Skeletal muscle satellite cell (primary cell): ENCODE measurements around the gene CMIP.

Source experiments
- H3K27me3 ChIP-seq: 2 replicates; pipeline ENCODE4 v1.7.0; 2013; ENCODE audit warnings: low read length; ENCODE audit not compliant: control insufficient read depth, insufficient read depth
- H3K36me3 ChIP-seq: 2 replicates; pipeline ENCODE4 v1.7.0; 2013; ENCODE audit warnings: mild to moderate bottlenecking, control low read depth, low read length; ENCODE audit not compliant: insufficient read depth
- H3K4me1 ChIP-seq: 2 replicates; pipeline ENCODE4 v1.7.0; 2013; ENCODE audit warnings: low read length; ENCODE audit not compliant: control insufficient read depth, insufficient read depth
- H3K4me2 ChIP-seq: 2 replicates; pipeline ENCODE4 v1.7.0; 2013; ENCODE audit warnings: mild to moderate bottlenecking, low read length
- H3K4me3 ChIP-seq: 2 replicates; pipeline ENCODE4 v1.7.0; 2013; ENCODE audit warnings: low read length
- H3K9ac ChIP-seq: 2 replicates; pipeline ENCODE4 v1.7.0; 2013; ENCODE audit warnings: mild to moderate bottlenecking, low read depth, low read length, moderate library complexity
- H3K9me3 ChIP-seq: replicated peaks from 2 replicates; pipeline ENCODE4 v1.7.0; 2013; ENCODE audit warnings: mild to moderate bottlenecking, control low read depth, low read length

CMIP gene

DNA sequence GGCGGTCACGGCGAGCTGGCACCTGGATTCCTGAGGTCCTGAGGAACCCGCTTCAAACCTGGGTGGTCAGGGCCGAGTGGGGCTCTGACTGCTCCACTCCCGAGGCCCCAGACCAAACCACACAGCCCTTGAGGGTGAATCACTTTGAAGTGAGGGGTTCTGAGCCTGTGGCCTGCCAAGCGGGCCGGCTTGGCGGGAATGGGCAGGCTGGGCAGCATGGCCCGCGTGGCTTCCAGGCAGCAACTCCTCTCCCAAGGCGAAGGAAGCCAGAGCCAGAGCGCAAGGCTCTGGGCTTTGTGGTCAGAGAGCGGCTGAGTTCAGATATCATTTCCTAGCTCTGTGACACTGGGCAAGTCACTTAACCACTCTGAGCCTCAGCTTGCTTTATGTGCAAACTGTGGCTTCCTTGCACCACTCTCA lies 42.7 kb downstream of the CMIP start:
- Histone ChIP-seq H3K27me3 (no peaks in the 10 kb centered on the region), H3K36me3 (no peaks in the 10 kb centered on the region), H3K4me1 (peaks cover 22% of the 10 kb centered on the region), H3K9me3 (no peaks in the 10 kb centered on the region), H3K4me2 (no peak overlapping the region), H3K4me3 (no peak overlapping the region), H3K9ac (no peak overlapping the region)

DNA sequence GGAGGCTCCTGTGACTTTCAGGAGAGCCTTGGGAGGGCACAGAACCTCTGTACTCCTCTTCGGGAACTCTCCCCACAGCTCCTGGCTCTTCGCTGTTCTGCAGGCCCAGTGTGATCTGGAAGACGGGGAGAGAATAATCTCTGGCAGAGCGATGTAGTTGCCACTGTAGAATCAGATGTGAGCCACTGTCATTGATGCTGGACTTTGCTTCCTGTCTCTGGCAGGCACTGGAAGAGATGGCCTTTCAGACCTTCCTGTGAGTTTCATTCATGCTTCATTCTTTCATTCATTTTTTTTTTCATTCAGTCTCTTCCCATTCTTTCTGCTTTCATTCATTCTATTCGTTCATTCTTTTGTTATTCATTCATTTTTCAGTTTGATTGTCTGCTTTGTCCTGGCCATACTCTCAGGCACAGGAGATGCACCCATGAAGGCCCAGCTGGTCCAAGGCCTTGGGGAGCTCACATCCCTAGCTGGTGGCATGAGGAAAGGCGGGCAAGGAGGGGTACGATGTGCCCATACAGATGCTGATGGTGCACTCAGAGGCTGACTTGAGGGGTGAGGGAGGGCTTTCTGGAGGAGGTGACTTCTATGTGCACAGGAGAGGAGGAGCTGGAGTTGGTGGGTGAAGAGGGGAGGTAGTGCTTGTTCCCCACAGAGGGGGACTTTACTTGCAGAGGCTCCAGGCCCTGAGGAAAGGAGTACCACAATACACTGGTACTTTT lies 44.2 kb downstream of the CMIP start:
- Histone ChIP-seq H3K4me1 (peaks cover 22% of the 10 kb centered on the region), H3K4me2 (no peak overlapping the region), H3K27me3 (no peaks in the 10 kb centered on the region), H3K36me3 (no peaks in the 10 kb centered on the region), H3K9me3 (no peaks in the 10 kb centered on the region), H3K4me3 (no peak overlapping the region), H3K9ac (no peak overlapping the region)

DNA sequence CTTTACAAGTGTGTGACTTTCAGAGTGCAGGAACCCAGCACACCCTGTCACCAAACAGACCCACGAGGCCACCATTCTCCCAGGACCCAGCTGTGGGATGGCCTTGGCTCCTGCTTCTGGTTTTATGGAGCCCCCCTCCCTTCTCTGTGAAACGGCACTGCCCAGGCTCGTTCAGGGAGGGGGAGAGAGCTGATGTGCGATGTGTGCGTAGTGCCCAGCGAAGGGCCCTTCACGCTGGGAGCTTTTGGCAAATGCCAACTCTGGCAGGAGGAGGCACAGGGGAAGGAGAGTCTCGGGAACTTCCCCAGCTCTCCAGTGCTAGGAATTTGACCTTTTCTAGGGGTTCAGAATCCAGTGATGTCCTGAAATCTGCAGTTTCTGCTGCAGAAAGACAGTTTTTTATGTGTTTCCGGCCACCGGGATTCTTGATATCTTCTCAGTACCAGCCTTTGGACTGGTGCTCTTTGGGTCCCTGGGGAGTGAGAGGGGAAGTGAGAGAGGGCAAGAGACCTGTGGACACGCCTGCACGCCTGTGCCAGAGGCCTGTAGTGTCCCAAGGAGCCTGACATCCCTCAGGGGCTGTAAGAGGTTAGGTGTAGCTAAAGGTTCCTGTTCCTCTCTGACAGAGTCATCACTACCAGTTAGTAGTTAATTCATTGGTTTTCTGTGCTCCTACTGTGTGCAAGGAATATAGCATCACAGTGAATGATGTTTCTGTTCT lies 45.1 kb downstream of the CMIP start:
- H3K36me3 ChIP-seq: no peaks in the 10 kb centered on the region
- no peak overlapping the region for H3K4me3 ChIP-seq
- H3K27me3 ChIP-seq: no peaks in the 10 kb centered on the region
- peaks cover 26% of the 10 kb centered on the region for H3K4me1 ChIP-seq
- no peaks in the 10 kb centered on the region for H3K9me3 ChIP-seq
- no peak overlapping the region for H3K9ac ChIP-seq
- H3K4me2 ChIP-seq: no peak overlapping the region

DNA sequence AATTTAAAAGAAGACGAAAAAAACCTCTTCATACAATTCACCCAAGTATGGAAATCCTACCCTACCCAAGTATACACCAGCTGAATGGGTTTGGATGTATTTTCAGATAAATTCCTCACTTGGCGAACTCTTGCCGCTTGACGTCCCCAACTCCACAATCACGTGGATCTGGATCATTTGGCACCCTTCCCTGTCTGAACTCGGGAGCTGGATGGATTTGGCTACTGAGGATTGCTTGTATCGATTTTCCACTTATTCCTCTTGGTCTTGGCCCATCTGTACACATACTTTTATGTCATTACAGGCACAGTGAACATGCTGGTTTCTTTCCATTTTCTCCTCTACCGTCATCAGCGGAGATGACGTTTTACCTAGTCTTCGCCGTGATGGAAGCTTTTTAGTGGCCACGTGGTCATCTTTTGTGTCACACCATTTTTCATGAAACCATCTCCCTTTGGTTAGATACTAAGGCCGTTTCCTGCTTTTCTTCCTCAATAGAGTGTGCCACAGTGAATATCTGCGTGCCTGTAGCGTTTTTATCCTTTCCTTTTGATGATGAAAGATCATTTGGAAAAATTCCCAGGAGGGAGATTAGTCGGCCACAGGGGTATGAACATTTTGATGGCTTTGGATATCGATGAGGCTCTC lies 47.1 kb downstream of the CMIP start:
- Histone ChIP-seq H3K4me3 (no peak overlapping the region), H3K4me1 (peaks cover 19% of the 10 kb centered on the region), H3K36me3 (no peaks in the 10 kb centered on the region), H3K27me3 (no peaks in the 10 kb centered on the region), H3K9ac (no peak overlapping the region), H3K9me3 (no peaks in the 10 kb centered on the region), H3K4me2 (no peak overlapping the region)

DNA sequence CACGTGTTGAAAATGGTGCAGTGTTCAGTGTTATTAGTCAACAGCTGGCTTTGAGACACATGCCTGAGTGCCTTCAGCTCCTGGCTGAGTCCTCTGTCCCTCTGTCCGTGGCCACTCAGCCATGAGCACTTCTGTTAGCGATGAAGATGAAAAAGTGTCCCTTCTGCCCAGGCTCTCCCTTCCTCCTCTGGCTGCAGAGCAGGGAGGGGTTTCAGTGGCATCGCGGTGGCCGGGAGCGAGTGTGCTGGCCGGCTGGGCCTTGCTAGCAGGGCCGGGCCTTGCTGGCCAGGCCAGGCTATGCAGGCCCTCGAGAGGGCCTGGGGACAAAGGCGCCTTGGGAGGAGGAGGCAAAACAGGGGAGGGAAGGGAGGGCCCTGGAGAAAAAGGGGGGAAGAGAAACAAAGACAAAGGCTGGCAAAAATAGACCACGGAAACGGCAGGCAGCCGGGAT lies 47.7 kb downstream of the CMIP start:
- H3K36me3 ChIP-seq: no peaks in the 10 kb centered on the region
- no peak overlapping the region for H3K4me3 ChIP-seq
- H3K4me2 ChIP-seq: no peak overlapping the region
- H3K9ac ChIP-seq: no peak overlapping the region
- H3K9me3 ChIP-seq: no peaks in the 10 kb centered on the region
- peaks cover 13% of the 10 kb centered on the region for H3K4me1 ChIP-seq
- H3K27me3 ChIP-seq: no peaks in the 10 kb centered on the region

DNA sequence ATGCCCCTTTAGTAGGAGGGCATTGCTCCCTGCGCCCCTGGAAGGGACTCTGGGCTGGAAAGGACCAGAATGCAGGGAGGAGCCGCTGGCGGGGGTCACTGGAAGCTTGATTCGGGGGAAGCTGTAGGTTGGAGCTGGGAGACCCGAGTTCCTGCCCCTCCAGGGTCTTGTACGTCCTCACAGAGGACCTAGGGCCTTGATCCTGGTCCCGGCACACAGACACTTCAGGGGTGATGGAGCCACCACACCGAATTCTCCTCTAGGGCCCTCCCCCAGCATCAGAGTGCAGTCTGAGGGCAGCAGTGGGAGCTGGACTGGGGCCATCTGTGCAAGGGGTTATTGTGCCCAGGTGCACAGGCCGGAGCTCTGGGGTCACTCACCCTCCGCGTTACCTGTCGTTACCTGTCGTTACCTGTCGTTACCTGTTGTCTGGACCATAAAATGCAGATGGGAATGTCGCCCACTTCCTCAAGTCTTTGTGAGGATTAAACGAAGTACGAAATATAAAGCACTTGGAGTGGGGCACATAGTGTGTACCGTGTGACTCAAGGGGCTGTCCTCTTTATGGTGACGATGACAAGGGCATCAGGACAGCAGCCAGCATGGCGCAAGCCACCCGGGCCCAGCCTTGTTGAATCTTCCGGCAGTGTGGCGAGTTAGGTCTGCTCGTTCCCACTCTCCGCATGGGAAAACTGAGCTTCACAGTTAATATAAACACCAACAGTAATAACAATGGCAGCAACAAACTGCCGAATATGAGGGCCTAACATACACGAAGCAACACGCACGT lies 48.6 kb downstream of the CMIP start:
- no peaks in the 10 kb centered on the region for H3K36me3 ChIP-seq
- H3K4me2 ChIP-seq: peak overlapping the region; percentile 10
- no peaks in the 10 kb centered on the region for H3K27me3 ChIP-seq
- H3K9ac ChIP-seq: no peak overlapping the region
- no peak overlapping the region for H3K4me3 ChIP-seq
- peaks cover 12% of the 10 kb centered on the region for H3K4me1 ChIP-seq
- no peaks in the 10 kb centered on the region for H3K9me3 ChIP-seq

DNA sequence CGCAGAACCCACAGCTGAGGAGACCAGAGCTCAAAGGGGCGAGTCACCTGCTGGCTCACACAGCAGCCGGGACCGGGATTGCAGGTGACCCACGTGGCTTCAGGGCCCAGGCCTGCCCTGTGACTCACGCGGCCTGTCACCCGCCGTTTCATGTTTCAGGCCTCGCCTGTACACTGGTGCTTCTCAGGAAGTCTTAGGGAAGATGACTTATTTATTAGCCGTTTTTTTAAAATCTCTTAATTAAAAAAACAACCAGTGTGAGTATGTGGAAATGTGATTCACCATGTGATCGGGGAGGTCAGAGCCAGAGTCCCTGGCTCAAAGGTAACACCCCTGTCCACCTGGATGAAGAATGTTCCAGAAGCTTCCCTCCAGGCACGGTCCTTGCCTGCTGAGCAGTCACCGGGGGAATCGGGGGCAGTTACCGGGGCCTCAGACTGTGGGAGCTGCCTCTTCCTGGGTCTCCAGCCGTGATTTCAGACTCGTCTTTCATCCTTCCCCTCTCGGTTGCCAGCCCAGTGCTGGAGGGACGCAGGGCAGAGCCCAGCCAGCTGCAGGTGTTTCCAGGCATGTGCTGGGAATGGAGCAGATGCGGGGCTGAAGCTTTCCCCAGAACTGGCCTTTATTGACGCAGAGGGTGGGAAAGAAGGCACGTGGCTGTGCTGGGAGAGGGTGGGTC lies 49.3 kb downstream of the CMIP start:
- no peaks in the 10 kb centered on the region for H3K27me3 ChIP-seq
- H3K4me1 ChIP-seq: peaks cover 12% of the 10 kb centered on the region
- H3K9me3 ChIP-seq: no peaks in the 10 kb centered on the region
- H3K4me3 ChIP-seq: no peak overlapping the region
- H3K36me3 ChIP-seq: no peaks in the 10 kb centered on the region
- no peak overlapping the region for H3K9ac ChIP-seq
- H3K4me2 ChIP-seq: peak overlapping the region; percentile 11

DNA sequence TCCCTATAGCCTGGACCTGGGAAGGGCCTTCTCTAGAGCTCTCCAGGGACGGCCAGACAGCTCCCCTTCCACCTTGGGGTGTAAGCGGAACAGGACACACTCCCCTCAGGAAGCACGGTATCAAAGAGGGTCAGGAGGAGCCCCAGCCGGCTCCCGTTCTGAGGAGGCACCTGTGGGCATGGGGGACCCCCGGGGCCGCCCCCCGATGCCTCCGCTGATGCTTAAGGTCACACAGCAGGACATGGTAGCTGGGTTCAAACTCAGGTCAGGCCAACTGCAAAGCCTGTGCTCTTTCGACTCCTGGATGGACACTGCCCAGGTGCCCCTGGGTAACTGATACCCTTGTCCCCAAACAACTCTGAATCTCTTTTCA lies 49.8 kb downstream of the CMIP start:
- no peak overlapping the region for H3K9ac ChIP-seq
- H3K4me2 ChIP-seq: no peak overlapping the region
- H3K4me1 ChIP-seq: peaks cover 12% of the 10 kb centered on the region
- no peaks in the 10 kb centered on the region for H3K27me3 ChIP-seq
- H3K4me3 ChIP-seq: no peak overlapping the region
- H3K36me3 ChIP-seq: no peaks in the 10 kb centered on the region
- H3K9me3 ChIP-seq: no peaks in the 10 kb centered on the region

DNA sequence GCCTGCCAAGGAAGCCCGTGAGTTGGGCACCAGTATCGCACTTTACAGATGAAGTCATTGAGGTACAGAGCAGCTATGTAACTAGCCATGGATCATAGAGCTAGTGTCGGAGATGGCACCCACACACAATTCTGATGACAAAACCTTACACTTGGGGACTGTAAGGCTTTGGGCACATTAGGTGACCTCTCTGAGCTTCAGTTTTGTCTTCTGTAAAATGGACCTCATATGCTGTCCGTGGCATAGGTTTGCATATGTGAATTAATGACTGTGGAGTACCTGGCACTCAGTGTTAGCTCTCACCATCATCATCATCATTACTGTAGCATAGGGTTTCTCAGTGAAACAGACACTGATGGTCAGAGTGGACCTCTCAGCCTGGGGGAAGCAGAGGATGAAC lies 50.3 kb downstream of the CMIP start:
- H3K27me3 ChIP-seq: no peaks in the 10 kb centered on the region
- H3K4me2 ChIP-seq: no peak overlapping the region
- H3K4me1 ChIP-seq: peaks cover 14% of the 10 kb centered on the region
- no peaks in the 10 kb centered on the region for H3K36me3 ChIP-seq
- H3K9me3 ChIP-seq: no peaks in the 10 kb centered on the region
- H3K9ac ChIP-seq: no peak overlapping the region
- no peak overlapping the region for H3K4me3 ChIP-seq

DNA sequence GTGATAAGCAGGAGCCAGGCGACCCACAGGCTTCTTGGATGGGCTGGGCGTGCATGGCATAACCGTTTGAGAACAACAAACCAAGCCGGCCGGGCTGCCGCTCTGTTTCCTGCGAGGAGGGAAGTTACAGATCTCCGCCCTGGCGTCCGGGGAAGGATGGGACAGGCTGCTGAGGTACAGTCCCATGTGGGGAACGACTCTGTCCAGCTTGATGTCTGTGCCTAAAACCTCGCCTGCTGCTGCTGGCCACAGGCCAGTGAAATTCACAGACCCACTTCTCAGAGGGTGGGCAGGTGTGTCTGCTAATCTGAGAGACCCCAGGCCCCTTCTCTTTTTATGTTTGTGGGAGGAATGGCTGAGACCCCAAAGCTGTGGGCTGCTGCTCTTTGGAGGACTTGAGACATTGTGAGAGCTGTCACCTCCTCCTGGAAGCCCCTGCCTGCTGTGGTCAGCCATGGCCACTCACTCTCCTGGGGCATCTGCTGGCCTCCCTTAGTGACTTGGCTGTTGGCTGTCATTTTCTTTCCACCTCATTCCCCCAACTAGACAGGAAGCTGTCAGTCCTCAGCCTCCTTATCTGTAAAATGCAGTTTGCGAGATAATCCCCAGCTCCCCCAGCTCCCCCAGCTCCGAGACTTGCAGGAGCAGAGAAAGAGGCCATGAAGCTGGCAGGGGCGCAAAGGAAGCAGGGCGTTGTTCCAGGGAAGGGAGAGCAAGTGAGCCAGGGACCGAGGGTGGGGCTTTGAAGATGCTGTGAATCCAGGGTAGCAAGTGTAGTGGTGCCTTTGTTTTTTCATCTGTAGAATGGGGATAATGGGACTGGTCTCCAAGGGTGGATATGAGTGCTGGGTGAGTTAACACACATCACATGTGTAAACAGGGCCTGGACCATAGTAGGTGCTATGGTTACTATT lies 51.0 kb downstream of the CMIP start:
- peaks cover 17% of the 10 kb centered on the region for H3K4me1 ChIP-seq
- H3K27me3 ChIP-seq: no peaks in the 10 kb centered on the region
- H3K4me2 ChIP-seq: no peak overlapping the region
- H3K36me3 ChIP-seq: no peaks in the 10 kb centered on the region
- no peak overlapping the region for H3K9ac ChIP-seq
- no peak overlapping the region for H3K4me3 ChIP-seq
- H3K9me3 ChIP-seq: no peaks in the 10 kb centered on the region
